GM18951 (cell line): Measurements from ENCODE around the gene SEM1.
"Not testable (repeated sequence)": the region's sequence is repeated elsewhere in the genome, so short reads cannot be mapped to it uniquely, and the experiment has no call there.

Experiments
- POLR2A ChIP-seq: IDR thresholded peaks from 4 replicates; pipeline ENCODE4 v1.6.1; 2011; ENCODE audit warnings: mild to moderate bottlenecking; ENCODE audit not compliant: insufficient read length, insufficient read depth; ENCODE audit errors: extremely low read depth
- in situ Hi-C: fragments of 300-500 bp; cut with MboI; formaldehyde crosslinking; loops from one replicate; pipeline ENCODE4 v1.12.0; 2022; ENCODE audit warnings: low sequenced_read_pairs, mixed read lengths, inconsistent platforms; ENCODE audit not compliant: unreplicated experiment

The SEM1 gene

DNA sequence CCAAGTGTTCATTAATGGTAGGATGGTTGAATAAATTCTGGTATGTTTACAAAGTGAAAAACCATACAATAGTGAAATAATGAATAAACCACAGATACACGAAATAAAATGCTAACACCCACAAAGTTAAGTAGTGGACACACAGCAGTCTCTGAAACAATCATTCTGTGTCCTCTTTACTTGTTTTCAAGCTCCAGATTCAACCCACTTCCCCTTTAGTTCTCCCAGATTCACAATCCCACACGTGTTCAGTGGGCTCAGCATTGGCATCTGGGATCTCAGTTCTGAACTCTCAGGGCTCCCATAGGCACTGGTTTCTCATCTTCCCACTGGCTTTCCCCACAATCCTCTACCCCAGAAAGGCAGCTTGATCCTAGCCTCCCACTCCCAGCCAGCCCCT lies 44.9 kb downstream of the SEM1 start:
- in situ Hi-C loops: no loop called here

DNA sequence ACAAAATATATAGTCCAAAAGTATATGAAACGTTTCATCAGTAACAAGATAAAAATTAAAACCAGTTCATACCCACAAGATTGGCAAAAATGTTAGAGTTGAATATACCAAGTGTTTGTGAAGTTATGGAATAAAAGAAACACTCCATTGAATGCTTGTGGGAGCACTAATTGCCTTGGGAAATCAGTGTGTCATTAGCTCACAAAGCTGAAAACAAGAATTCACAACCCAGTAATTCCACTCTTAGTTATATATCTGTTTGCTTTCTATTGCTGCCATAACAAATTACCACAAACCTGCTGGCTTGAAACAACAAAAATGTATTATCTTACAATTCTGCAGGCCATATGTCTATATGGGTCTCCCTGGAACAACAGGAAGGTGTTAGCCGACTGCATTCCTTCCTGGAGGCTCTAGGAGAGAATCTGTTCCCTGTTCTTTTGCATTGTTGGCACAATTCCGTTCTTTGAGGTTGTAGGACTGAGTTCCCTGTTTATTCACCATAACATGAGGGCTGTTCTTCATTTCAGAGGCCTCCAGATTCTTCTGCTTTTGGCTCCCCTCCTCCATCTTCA lies 45.7 kb downstream of the SEM1 start:
- TF ChIP-seq POLR2A: no peak
- in situ Hi-C loops: no loop called here

More for the DNA sequence above, 44.9 kb downstream of the SEM1 start:
- TF ChIP-seq POLR2A: no peak

DNA sequence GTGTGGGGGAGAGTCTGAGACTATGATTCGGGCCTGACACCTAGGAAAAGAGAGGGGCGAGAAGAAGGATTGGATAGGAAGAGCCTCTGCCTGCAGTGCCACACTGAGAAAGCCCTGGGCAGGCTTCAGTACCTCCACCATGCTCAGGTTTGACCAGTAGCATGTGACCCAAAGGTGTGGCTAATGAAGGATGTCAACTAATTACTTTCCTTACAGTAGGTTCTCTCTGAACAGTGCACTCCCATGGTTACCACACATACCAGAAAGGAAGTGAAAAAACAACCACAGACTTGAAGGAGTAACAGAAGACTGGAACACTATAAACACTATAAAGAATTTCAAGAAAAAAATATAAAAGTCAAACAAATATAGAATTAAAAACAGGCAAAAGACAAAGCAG lies 46.2 kb downstream of the SEM1 start:
- TF ChIP-seq POLR2A: no peak

DNA sequence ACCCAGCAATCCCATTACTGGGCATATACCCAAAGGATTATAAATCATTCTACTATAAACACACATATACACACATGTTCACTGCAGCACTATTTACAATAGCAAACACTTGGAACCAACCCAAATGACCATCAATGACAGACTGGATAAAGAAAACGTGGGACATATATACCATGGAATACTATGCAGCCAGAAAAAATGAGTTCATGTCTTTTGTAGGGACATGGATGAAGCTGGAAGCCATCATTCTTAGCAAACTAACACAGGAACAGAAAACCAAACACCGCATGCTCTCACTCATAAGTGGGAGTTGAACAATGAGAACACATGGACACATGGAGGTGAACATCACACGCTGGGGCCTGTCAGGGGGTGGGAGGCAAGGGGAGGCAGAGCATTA lies 47.5 kb downstream of the SEM1 start:
- in situ Hi-C loops: not testable (repeated sequence)

More for the DNA sequence above, 46.2 kb downstream of the SEM1 start:
- in situ Hi-C loops: no loop called here

DNA sequence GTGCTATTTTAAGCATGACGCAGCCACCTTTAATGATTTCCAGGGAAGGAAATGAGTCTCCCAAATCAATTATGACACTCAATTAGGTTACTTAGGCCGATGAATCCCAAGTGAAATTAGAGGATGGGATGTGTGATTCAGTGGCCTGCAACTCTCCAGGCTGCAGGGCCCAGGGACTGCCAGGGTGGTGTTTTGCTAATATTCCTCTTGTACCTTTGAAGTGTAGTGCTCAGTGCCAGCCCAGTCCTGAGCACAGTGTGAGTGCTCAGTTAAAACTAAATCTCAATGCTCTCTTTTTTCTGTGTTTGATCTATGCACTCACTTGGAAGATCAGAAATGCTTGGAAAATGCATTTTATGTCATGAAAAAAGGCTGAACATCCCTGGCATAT lies 51.6 kb downstream of the SEM1 start:
- no peak for TF ChIP-seq POLR2A
- in situ Hi-C loops: no loop called here

DNA sequence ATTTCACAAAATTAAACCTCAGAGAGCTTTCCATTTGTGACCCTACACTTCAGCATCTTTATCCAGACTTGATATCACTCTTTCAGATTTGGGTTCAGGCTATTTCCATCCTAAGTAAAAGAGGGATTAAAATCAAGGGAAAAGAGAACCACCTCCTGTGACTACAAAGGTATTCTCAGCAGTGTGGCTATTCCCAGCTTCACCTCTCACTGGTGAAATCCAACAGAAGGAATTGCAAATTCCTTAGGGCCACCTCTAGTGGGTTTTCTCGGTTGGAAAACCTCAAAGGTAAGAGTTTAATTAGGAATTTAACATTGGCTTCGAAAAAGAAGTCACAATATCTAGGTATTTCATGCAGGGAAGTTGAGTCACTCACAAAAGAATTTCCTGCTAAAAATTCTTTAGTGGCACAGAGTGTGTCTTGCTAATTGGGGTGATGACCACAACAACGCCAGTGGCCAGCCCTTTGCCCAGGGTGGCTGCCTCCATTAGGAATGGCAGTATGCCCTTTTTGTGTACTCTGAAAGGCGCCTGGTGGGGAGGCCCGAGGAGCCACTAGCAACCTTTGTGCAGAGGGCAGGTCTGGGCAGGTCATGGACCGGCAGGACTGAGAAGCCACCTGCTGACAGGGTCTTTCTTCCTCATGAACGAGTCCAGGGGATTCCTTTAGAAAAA lies 52.2 kb downstream of the SEM1 start:
- TF ChIP-seq POLR2A: no peak
- in situ Hi-C loops: no loop called here

DNA sequence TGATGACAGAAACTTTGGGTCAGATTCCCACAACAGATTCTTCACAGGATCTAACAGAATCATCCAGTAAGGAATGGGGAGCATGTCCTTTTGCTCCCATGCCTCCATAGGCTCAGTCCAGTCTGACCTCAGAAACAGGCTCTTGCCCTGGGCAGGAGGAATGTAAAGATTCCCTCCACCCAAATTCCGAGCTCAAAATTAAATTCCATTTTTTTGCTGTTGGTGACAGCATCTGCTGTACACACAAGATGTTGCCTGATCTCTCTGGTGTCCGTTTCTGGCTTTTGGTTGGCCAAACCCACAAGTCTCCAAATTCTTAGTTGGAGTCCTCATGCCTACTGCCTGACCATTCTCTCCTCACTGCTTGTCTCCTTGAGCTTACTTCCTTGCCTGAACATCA lies 53.7 kb downstream of the SEM1 start:
- no peak for TF ChIP-seq POLR2A
- in situ Hi-C loops: no loop called here

DNA sequence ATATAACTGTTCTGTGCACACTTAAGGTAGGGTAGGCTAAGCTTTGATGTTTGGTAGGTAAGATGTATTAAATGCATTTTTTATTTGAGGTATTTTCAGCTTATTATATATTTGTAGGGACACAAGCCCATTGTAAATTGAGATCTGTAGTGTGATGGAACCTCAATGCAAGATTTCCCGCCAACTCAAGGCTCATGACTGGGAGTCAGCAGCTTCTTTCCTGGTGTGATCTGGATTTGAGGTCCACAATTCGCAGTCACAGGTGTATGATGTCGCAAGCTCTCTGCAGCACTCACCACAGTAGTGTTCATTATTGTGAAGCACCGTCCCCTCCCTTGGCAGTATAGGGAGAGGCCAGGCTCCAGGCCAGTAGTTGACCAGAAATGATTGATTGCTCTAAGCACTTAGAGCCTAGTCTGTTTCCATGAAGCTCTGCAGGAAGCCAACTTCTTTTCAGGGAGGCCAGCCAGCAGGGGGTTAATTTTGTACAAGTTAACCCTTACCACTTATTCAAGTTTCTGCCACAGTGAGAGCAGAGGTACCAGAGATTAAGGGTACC lies 54.9 kb downstream of the SEM1 start:
- in situ Hi-C loops: no loop called here
- TF ChIP-seq POLR2A: no peak

DNA sequence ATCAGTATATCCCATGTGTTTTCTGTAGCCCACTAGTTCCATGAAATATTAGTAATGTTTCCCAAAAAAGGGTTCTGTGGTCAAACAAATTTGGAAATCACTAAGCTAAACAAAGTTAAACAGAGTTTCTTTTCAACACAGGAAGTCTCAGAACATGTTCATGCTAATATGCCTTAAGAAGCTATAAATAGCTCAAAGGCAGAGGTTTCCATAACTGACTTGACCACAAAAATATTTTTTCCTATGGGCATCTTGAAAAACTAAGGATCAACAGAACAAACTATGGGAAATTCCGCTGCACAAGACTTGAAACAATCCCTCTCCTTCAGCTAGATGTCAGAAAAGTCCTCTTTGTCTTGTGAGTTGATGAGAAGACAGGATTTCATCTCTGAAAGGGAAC lies 59.7 kb downstream of the SEM1 start:
- in situ Hi-C loops: no loop called here
- TF ChIP-seq POLR2A: no peak

DNA sequence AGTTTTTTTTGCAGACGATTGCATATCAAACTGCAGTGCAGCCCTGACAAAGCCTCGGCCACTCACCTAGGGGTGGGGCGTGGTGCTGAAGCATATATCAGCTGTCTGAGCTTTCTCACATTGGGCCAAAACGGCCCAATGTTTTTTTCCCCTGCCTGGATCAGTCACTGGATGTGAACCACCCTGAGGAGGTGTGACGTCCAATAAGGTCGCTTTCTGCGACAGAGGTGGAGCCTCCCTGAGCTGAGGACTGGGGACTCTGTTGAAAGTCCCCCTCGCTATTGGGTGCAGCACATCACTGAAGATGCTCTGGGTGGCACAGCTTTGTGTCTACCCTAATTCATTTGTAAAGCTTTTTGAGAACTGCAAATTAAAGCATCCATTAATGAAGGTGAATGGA lies 60.9 kb downstream of the SEM1 start:
- in situ Hi-C loops: no loop called here
- TF ChIP-seq POLR2A: no peak

DNA sequence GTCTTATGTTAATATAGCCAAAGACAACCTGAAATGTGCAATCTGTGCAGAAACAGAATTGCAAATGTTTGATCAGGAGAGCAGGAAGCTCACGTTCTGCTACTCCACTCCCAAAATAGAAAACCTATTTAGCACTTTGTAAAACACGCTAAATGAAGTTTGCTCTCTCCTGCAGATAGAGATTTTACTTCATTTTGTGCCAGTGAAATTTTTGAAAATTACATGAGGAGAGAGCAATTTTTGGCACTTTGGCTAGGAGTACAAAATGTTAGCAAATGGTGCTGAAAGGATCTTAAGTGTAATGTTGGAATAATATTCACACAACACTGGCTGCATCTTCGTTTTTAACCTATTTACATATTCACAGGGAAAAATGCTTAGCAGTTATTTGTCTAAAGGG lies 61.9 kb downstream of the SEM1 start:
- no peak for TF ChIP-seq POLR2A
- in situ Hi-C loops: no loop called here

DNA sequence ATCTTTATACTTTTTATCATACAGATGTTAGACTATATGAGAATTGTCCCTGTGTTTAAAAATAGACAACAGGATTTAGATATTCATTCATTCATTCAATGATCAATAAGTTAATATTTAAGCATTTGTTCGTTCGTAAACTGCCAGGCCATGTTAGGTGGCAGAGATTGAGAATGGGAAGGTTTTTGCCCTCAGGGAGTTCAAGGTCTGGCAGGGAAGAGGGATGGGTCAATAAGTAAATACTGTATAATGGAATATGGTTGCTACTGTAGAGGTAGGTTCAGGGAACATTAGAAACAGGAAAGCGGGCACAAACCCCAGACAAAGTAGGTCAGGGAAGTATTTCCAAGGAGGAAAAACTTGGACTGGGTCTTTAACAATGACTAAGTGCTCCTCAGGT lies 64.6 kb downstream of the SEM1 start:
- TF ChIP-seq POLR2A: no peak
- in situ Hi-C loops: no loop called here

DNA sequence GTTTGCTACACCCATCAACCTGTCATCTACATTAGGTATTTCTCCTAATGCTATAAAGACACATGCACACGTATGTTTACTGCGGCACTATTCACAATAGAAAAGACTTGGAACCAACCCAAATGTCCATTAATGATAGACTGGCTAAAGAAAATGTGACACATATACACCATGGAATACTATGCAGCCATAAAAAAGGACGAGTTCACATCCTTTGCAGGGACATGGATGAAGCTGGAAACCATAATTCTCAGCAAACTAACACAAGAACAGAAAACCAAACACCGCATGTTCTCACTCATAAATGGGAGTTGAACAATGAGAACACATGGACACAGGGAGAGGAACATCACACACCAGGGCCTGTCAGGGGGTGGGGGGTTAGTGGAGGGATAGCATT lies 66.2 kb downstream of the SEM1 start:
- in situ Hi-C loops: not testable (repeated sequence)

DNA sequence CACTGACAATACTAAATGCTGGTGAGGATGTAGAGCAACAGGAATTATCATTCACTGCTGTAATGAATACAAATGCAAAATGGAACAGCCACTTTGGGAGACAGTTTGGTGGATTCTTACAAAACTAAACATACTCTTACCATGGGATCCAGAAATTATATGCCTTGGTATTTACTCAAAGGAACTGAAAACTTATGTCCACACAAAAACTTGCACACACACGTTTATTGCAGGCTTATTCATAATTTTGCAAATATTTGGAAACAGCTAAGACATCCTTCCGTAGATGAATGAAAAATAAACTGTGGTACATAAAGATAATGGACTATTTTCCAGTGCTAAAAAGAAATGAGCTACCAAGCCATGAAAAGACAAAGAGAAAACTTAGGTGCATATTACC lies 69.6 kb downstream of the SEM1 start:
- no peak for TF ChIP-seq POLR2A

More for the DNA sequence above, 69.6 kb downstream of the SEM1 start:
- in situ Hi-C loops: no loop called here
